ENCODE data around the gene EBF3.

Gene EBF3

DNA sequence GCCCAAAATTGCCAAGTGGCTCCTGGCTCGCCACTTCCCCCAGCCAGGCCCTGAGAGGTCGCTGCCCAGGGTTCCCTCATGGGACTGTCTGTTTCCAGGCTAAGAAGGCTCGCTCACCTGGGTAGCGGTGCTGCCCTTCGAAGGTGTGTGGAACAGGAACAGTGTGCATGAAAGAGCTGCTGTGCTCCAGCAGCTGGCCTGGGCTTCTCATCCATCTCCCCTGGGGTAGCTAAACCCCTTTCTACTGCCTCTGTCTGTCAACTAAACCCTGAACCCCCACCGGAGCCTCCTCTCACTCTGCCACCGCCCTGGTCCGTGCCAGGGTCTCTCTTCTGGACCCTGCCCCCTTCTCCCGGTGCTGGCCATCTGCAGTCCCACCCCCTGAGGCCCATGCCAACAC is 152.9 kb downstream of the EBF3 start:
- Histone ChIP-seq H3K27ac (ENCODE audit: low read depth, low read length) (no peak overlapping the region), H3K9me3 (ENCODE audit: control insufficient read depth, insufficient read depth, low read length) (no peaks in the 10 kb centered on the region), H3K4me1 (ENCODE audit: control insufficient read depth, insufficient read depth, low read length) (no peaks in the 10 kb centered on the region), H3K4me3 (ENCODE audit: low read depth, low read length) (no peak overlapping the region), H3K27me3 (ENCODE audit: control insufficient read depth, insufficient read depth, low read length) (no peaks in the 10 kb centered on the region), H3K9ac (ENCODE audit: low read depth, low read length) (no peak overlapping the region), H3K36me3 (ENCODE audit: control insufficient read depth, insufficient read depth, low read length) (no peaks in the 10 kb centered on the region)

GRCh38 chr10:129809841-129810240 is 154.2 kb downstream of the EBF3 start:
- peaks cover 2% of the 10 kb centered on the region; the same call in 1 of the 2 replicates for H3K9me3 ChIP-seq (ENCODE audit: control insufficient read depth, insufficient read depth, low read length)
- H3K4me3 ChIP-seq (ENCODE audit: low read depth, low read length): no peak overlapping the region
- no peak overlapping the region for H3K27ac ChIP-seq (ENCODE audit: low read depth, low read length)

GRCh38 chr10:129809431-129809830 is 154.6 kb downstream of the EBF3 start:
- Histone ChIP-seq H3K4me1 (ENCODE audit: control insufficient read depth, insufficient read depth, low read length) (no peaks in the 10 kb centered on the region), H3K27me3 (ENCODE audit: control insufficient read depth, insufficient read depth, low read length) (no peaks in the 10 kb centered on the region), H3K9me3 (ENCODE audit: control insufficient read depth, insufficient read depth, low read length) (peaks cover 2% of the 10 kb centered on the region; the same call in 1 of the 2 replicates), H3K36me3 (ENCODE audit: control insufficient read depth, insufficient read depth, low read length) (no peaks in the 10 kb centered on the region), H3K9ac (ENCODE audit: low read depth, low read length) (no peak overlapping the region), H3K4me3 (ENCODE audit: low read depth, low read length) (no peak overlapping the region), H3K27ac (ENCODE audit: low read depth, low read length) (no peak overlapping the region)

More at GRCh38 chr10:129809841-129810240, 154.2 kb downstream of the EBF3 start:
- no peaks in the 10 kb centered on the region for H3K27me3 ChIP-seq (ENCODE audit: control insufficient read depth, insufficient read depth, low read length)
- H3K9ac ChIP-seq (ENCODE audit: low read depth, low read length): no peak overlapping the region
- no peaks in the 10 kb centered on the region for H3K4me1 ChIP-seq (ENCODE audit: control insufficient read depth, insufficient read depth, low read length)
- no peaks in the 10 kb centered on the region for H3K36me3 ChIP-seq (ENCODE audit: control insufficient read depth, insufficient read depth, low read length)

DNA sequence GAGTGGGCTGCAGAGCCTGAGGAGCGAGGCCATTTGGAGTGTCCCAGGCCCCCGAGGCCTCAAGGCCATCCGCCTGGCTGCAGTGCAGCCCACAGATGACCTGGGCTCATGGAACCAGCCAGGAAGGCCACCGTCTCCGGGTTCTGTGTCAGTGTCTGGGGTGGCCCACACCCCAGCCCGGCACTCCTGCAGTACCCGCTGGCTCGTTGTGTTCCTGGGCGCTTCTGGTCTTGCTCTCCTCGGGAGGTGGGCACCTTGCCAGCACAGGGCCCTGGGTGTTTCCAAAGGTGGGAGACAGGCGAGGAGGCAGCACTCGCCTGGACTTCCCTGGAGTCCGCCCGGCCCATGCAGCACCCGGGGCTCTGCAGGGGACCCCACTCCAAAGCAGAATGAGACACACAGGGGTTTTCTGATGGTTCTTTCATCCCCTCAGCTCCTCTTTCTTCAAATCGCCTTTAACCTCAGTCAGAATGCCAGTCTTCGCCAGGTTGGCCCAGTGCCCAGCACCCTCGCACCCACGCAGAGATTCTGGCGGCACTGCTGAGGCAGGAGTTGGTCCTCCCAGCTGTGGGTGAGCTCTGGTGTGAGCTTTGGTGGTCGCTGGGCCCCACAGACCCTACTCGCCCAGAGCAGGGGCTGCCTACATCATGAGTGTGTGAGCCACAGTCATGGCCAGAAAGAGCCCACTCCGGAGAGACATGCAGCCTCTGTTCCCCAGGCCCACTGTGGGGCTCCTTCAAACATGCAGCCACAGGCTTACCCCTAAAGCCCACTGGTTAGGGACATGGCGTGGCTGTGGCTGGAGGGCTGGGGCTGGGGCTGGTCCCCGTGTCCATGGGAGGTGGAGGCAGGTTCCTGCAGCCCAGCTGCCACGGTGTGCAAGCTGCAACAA is 155.7 kb downstream of the EBF3 start:
- H3K9me3 ChIP-seq (ENCODE audit: control insufficient read depth, insufficient read depth, low read length): peaks cover 6% of the 10 kb centered on the region; the same call in 1 of the 2 replicates
- no peak overlapping the region for H3K9ac ChIP-seq (ENCODE audit: low read depth, low read length)
- no peak overlapping the region for H3K27ac ChIP-seq (ENCODE audit: low read depth, low read length)
- H3K27me3 ChIP-seq (ENCODE audit: control insufficient read depth, insufficient read depth, low read length): no peaks in the 10 kb centered on the region
- no peak overlapping the region for H3K4me3 ChIP-seq (ENCODE audit: low read depth, low read length)
- H3K4me1 ChIP-seq (ENCODE audit: control insufficient read depth, insufficient read depth, low read length): no peaks in the 10 kb centered on the region
- no peaks in the 10 kb centered on the region for H3K36me3 ChIP-seq (ENCODE audit: control insufficient read depth, insufficient read depth, low read length)

DNA sequence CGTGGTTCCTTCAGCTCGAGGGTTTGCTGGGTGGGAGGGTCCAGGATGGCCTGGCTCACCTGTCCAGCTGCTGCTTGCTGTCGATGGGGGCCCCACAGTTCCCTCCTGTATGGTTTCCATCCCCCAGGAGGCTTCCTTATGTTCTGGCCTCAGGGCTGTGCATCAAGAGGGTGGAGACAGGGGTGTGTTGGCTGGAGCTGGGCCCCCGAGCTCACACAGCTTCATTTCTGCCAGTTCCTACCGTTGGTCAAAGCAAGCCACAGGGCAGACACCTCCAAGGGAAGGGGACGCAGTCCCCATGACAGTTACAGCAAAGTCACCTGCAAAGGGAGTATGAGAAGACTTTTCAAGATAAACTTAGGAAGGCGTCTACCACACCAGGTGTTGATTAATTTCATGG is 156.9 kb downstream of the EBF3 start:
- no peak overlapping the region for H3K27ac ChIP-seq (ENCODE audit: low read depth, low read length)
- H3K9ac ChIP-seq (ENCODE audit: low read depth, low read length): no peak overlapping the region
- no peaks in the 10 kb centered on the region for H3K27me3 ChIP-seq (ENCODE audit: control insufficient read depth, insufficient read depth, low read length)
- no peaks in the 10 kb centered on the region for H3K4me1 ChIP-seq (ENCODE audit: control insufficient read depth, insufficient read depth, low read length)
- H3K36me3 ChIP-seq (ENCODE audit: control insufficient read depth, insufficient read depth, low read length): no peaks in the 10 kb centered on the region
- H3K9me3 ChIP-seq (ENCODE audit: control insufficient read depth, insufficient read depth, low read length): peaks cover 6% of the 10 kb centered on the region; the same call in 1 of the 2 replicates
- H3K4me3 ChIP-seq (ENCODE audit: low read depth, low read length): no peak overlapping the region

- no peaks in the 10 kb centered on the region for H3K4me1 ChIP-seq (ENCODE audit: control insufficient read depth, insufficient read depth, low read length)
Observed at GRCh38 chr10:129800796-129801340, 163.2 kb downstream of the EBF3 start.

GRCh38 chr10:129799942-129800341 is 164.1 kb downstream of the EBF3 start:
- Histone ChIP-seq H3K4me3 (ENCODE audit: low read depth, low read length) (no peak overlapping the region), H3K27ac (ENCODE audit: low read depth, low read length) (no peak overlapping the region), H3K9ac (ENCODE audit: low read depth, low read length) (no peak overlapping the region), H3K9me3 (ENCODE audit: control insufficient read depth, insufficient read depth, low read length) (peaks cover 4% of the 10 kb centered on the region; the same call in 1 of the 2 replicates), H3K4me1 (ENCODE audit: control insufficient read depth, insufficient read depth, low read length) (no peaks in the 10 kb centered on the region), H3K27me3 (ENCODE audit: control insufficient read depth, insufficient read depth, low read length) (no peaks in the 10 kb centered on the region), H3K36me3 (ENCODE audit: control insufficient read depth, insufficient read depth, low read length) (no peaks in the 10 kb centered on the region)

More at GRCh38 chr10:129800796-129801340, 163.2 kb downstream of the EBF3 start:
- no peaks in the 10 kb centered on the region for H3K27me3 ChIP-seq (ENCODE audit: control insufficient read depth, insufficient read depth, low read length)
- H3K36me3 ChIP-seq (ENCODE audit: control insufficient read depth, insufficient read depth, low read length): no peaks in the 10 kb centered on the region
- peaks cover 6% of the 10 kb centered on the region; the same call in 1 of the 2 replicates for H3K9me3 ChIP-seq (ENCODE audit: control insufficient read depth, insufficient read depth, low read length)
- no peak overlapping the region for H3K27ac ChIP-seq (ENCODE audit: low read depth, low read length)
- no peak overlapping the region for H3K4me3 ChIP-seq (ENCODE audit: low read depth, low read length)
- no peak overlapping the region for H3K9ac ChIP-seq (ENCODE audit: low read depth, low read length)

DNA sequence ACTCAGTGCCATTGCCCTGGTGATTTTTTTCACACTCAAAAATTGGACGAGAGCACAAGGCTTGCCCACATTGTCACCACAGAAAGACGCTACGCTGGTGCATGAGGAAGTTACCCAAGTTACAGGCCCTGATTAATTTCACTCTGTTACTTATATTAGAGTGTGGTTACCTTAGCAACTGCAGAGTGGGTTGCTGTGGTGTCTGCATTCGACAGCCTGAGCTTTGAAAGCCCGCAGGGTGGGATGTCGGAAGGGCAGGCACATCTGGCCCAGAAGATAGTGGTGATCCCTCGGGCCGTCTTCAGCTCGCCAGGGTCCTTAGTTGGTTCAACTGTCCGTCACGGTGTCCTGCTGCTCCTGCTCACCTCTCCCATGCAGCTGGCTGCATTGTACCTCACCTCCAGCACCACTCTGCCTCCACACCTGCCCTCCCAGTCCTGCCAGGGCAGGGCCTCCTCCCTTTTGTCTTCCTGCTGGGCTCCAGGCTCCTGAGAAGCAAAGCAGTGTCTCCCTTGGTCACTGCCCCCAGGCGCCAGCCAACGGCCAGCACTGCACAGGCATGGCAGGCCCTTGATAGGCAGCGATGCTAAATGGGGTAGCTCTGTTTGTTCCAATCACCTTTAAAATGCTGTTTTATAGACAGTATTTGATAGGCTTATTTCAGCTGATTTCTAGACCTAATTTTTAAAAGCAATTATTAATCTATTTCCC is 167.2 kb downstream of the EBF3 start:
- Histone ChIP-seq H3K4me1 (ENCODE audit: control insufficient read depth, insufficient read depth, low read length) (no peaks in the 10 kb centered on the region), H3K9ac (ENCODE audit: low read depth, low read length) (no peak overlapping the region), H3K27me3 (ENCODE audit: control insufficient read depth, insufficient read depth, low read length) (no peaks in the 10 kb centered on the region), H3K4me3 (ENCODE audit: low read depth, low read length) (no peak overlapping the region), H3K27ac (ENCODE audit: low read depth, low read length) (no peak overlapping the region), H3K36me3 (ENCODE audit: control insufficient read depth, insufficient read depth, low read length) (no peaks in the 10 kb centered on the region), H3K9me3 (ENCODE audit: control insufficient read depth, insufficient read depth, low read length) (no peaks in the 10 kb centered on the region)

GRCh38 chr10:129793996-129794395 is 170.1 kb downstream of the EBF3 start:
- H3K9ac ChIP-seq (ENCODE audit: low read depth, low read length): no peak overlapping the region
- H3K27me3 ChIP-seq (ENCODE audit: control insufficient read depth, insufficient read depth, low read length): no peaks in the 10 kb centered on the region
- H3K27ac ChIP-seq (ENCODE audit: low read depth, low read length): no peak overlapping the region
- no peaks in the 10 kb centered on the region for H3K36me3 ChIP-seq (ENCODE audit: control insufficient read depth, insufficient read depth, low read length)
- no peaks in the 10 kb centered on the region for H3K9me3 ChIP-seq (ENCODE audit: control insufficient read depth, insufficient read depth, low read length)
- no peak overlapping the region for H3K4me3 ChIP-seq (ENCODE audit: low read depth, low read length)
- no peaks in the 10 kb centered on the region for H3K4me1 ChIP-seq (ENCODE audit: control insufficient read depth, insufficient read depth, low read length)

GRCh38 chr10:129793479-129793878 is 170.6 kb downstream of the EBF3 start:
- Histone ChIP-seq H3K27me3 (ENCODE audit: control insufficient read depth, insufficient read depth, low read length) (no peaks in the 10 kb centered on the region), H3K4me1 (ENCODE audit: control insufficient read depth, insufficient read depth, low read length) (no peaks in the 10 kb centered on the region), H3K9ac (ENCODE audit: low read depth, low read length) (no peak overlapping the region), H3K4me3 (ENCODE audit: low read depth, low read length) (no peak overlapping the region), H3K9me3 (ENCODE audit: control insufficient read depth, insufficient read depth, low read length) (no peaks in the 10 kb centered on the region), H3K36me3 (ENCODE audit: control insufficient read depth, insufficient read depth, low read length) (no peaks in the 10 kb centered on the region), H3K27ac (ENCODE audit: low read depth, low read length) (no peak overlapping the region)

- no peaks in the 10 kb centered on the region for H3K27me3 ChIP-seq (ENCODE audit: control insufficient read depth, insufficient read depth, low read length)
- no peaks in the 10 kb centered on the region for H3K9me3 ChIP-seq (ENCODE audit: control insufficient read depth, insufficient read depth, low read length)
- no peaks in the 10 kb centered on the region for H3K36me3 ChIP-seq (ENCODE audit: control insufficient read depth, insufficient read depth, low read length)
- no peak overlapping the region for H3K27ac ChIP-seq (ENCODE audit: low read depth, low read length)
- no peak overlapping the region for H3K4me3 ChIP-seq (ENCODE audit: low read depth, low read length)
- no peak overlapping the region for H3K9ac ChIP-seq (ENCODE audit: low read depth, low read length)
- no peaks in the 10 kb centered on the region for H3K4me1 ChIP-seq (ENCODE audit: control insufficient read depth, insufficient read depth, low read length)
Observed at GRCh38 chr10:129792864-129793263, 171.2 kb downstream of the EBF3 start.
